HG03159 (cell line): Measurements from ENCODE around the gene ALKBH7.

Experiments used
- ATAC-seq: cut with Tn5 transposase; IDR thresholded peaks from one replicate; pipeline ENCODE4 v1.9.1; 2021; ENCODE audit warnings: mild to moderate bottlenecking, moderate library complexity; ENCODE audit not compliant: unreplicated experiment

ALKBH7 gene

GRCh38 chr19:6362351-6362801 lies 10.2 kb upstream of the ALKBH7 start:
- ATAC-seq: no peak

GRCh38 chr19:6364353-6364752 lies 8.2 kb upstream of the ALKBH7 start:
- no peak for ATAC-seq

- ATAC-seq: peak; percentile 46
Observed at GRCh38 chr19:6373096-6373812, 660 bp downstream of the ALKBH7 start.

GRCh38 chr19:6373813-6374108 lies 1.2 kb downstream of the ALKBH7 start:
- ATAC-seq: no peak

GRCh38 chr19:6374161-6374709 lies 1.6 kb downstream of the ALKBH7 start:
- ATAC-seq: no peak

GRCh38 chr19:6374711-6375410 lies 2.3 kb downstream of the ALKBH7 start:
- no peak for ATAC-seq

- no peak for ATAC-seq
Observed at GRCh38 chr19:6375411-6376010, 2.9 kb downstream of the ALKBH7 start, which contains the start of gene PSPN. PSPN (minus strand) TSS chr19:6375933; CDS start chr19:6375849, 84 bp downstream.

- no peak for ATAC-seq
Observed at GRCh38 chr19:6376512-6377190, 4.1 kb downstream of the ALKBH7 start.

GRCh38 chr19:6378041-6378440 lies 5.4 kb downstream of the ALKBH7 start:
- no peak for ATAC-seq

- ATAC-seq: no peak
Observed at GRCh38 chr19:6378486-6378885, 5.9 kb downstream of the ALKBH7 start.

- ATAC-seq: no peak
Observed at GRCh38 chr19:6379744-6380143, 7.2 kb downstream of the ALKBH7 start.

- no peak for ATAC-seq
Observed at GRCh38 chr19:6381030-6381750, 8.6 kb downstream of the ALKBH7 start.

GRCh38 chr19:6383188-6383587 lies 10.6 kb downstream of the ALKBH7 start:
- ATAC-seq: no peak

GRCh38 chr19:6384381-6384780 lies 11.8 kb downstream of the ALKBH7 start:
- no peak for ATAC-seq

- ATAC-seq: no peak
Observed at GRCh38 chr19:6387372-6387771, 14.8 kb downstream of the ALKBH7 start.

- ATAC-seq: peak; percentile 23
Observed at GRCh38 chr19:6392221-6393073, 19.9 kb downstream of the ALKBH7 start.

GRCh38 chr19:6393074-6393982 lies 20.7 kb downstream of the ALKBH7 start, which contains the start of gene GTF2F1:
GTF2F1 (minus strand) TSS chr19:6393164; CDS start chr19:6392995, 169 bp downstream.
- peak; percentile 80 for ATAC-seq

- ATAC-seq: no peak
Observed at GRCh38 chr19:6393983-6394412, 21.4 kb downstream of the ALKBH7 start.
